GM12878 (cell line): ENCODE results near the gene PLA2G4E. TPM values are rescaled to one million over a fixed set of nuclear protein-coding genes. Genes with fewer than 3 reads are reported as not detected.

Experiments
- ATF7 ChIP-seq: fragments of 450-650 bp; IDR thresholded peaks from 2 replicates; pipeline ENCODE4 v1.6.1; 2016; ENCODE audit warnings: low read depth, mild to moderate bottlenecking
- CBFB ChIP-seq: IDR thresholded peaks from 2 replicates; pipeline ENCODE4 v1.6.1; 2016; ENCODE audit warnings: antibody characterized with exemption, low read depth
- CREM ChIP-seq: IDR thresholded peaks from 2 replicates; pipeline ENCODE4 v1.6.1; 2014; ENCODE audit warnings: antibody characterized with exemption, low read depth
- GATAD2B ChIP-seq: fragments of 450-650 bp; conservative IDR thresholded peaks from 2 replicates; pipeline ENCODE4 v1.6.1; 2017; ENCODE audit warnings: low read depth, mild to moderate bottlenecking, moderate library complexity
- KDM1A ChIP-seq: fragments of 200-600 bp; sonication (generic); IDR thresholded peaks from 2 replicates; pipeline ENCODE4 v1.6.1; 2016; ENCODE audit warnings: borderline replicate concordance
- MTA3 ChIP-seq: IDR thresholded peaks from 2 replicates; pipeline ENCODE4 v1.6.1; 2012; ENCODE audit warnings: low read length, inconsistent platforms, borderline replicate concordance
- MXI1 ChIP-seq: fragments of 150-350 bp; IDR thresholded peaks from 2 replicates; pipeline ENCODE4 v1.6.1; 2011; ENCODE audit warnings: low read depth, mild to moderate bottlenecking, inconsistent platforms, low read length, improper control_type of control experiment
- ZBED1 ChIP-seq: IDR thresholded peaks from 2 replicates; pipeline ENCODE4 v1.6.1; 2016; ENCODE audit warnings: borderline replicate concordance
- ZNF622 ChIP-seq: fragments of 450-650 bp; IDR thresholded peaks from 2 replicates; pipeline ENCODE4 v1.6.1; 2017; ENCODE audit warnings: mild to moderate bottlenecking, inconsistent platforms
- polyA plus RNA-seq, 11 experiments: library from polyadenylated mRNA; depleted of rRNA in 4 of 11; unstranded in 6 of 11; stranded (reverse) in 5 of 11; fragments of >200 nt; fragmentation: Nextera tagmentation in 4 of 11; fragmentation: Illumina TruSeq in 1 of 11; extraction: Ambion mirVana in 4 of 11; extraction: Trizol in 1 of 11; gene quantifications; 1 replicate in 1 of 11; 2 replicates in 10 of 11; pipeline versions ENCODE4 v1.2.1 to v1.2.3, GENCODE V29; 2011 to 2016; ENCODE audit warnings: inconsistent platforms in 2 of 11, missing spikeins in 2 of 11, low read depth in 1 of 11
- total RNA-seq, 4 experiments: library from RNA; depleted of rRNA in 3 of 4; stranded (reverse); fragments of >200 nt in 3 of 4; fragmentation: Illumina TruSeq in 1 of 4; extraction: Trizol in 1 of 4; gene quantifications; 2 replicates each; pipeline versions ENCODE4 v1.2.1 to v1.2.3, GENCODE V29; 2013 to 2021
- TF ChIP-seq, protein P1 (sequence below): fragments of 150-350 bp; IDR thresholded peaks from 2 replicates; pipeline ENCODE4 v1.6.1; 2016; ENCODE audit warnings: low read depth, low read length
- TF ChIP-seq, protein P2 (sequence below): fragments of 450-650 bp; formaldehyde crosslinking; IDR thresholded peaks from 2 replicates; pipeline ENCODE4 v1.4.0; 2022; ENCODE audit warnings: mild to moderate bottlenecking, moderate library complexity
- TF ChIP-seq, protein P3 (sequence below): IDR thresholded peaks from 2 replicates; pipeline ENCODE4 v1.6.1; 2012; ENCODE audit warnings: improper control_type of control experiment, low read depth, low read length; ENCODE audit not compliant: insufficient replicate concordance
- TF ChIP-seq, protein P4 (sequence below), 3 experiments: IDR thresholded peaks in 2 of 3; conservative IDR thresholded peaks in 1 of 3; 2 replicates each; pipeline ENCODE4 v1.5.1; 2011; ENCODE audit warnings: low read depth in 3 of 3, low read length in 3 of 3, mild to moderate bottlenecking in 3 of 3, control low read depth in 2 of 3, moderate library complexity in 2 of 3, inconsistent platforms in 1 of 3, mixed read lengths in 1 of 3; ENCODE audit not compliant: control insufficient read depth in 2 of 3, insufficient read depth in 1 of 3; ENCODE audit errors: extremely low read depth in 1 of 3

PLA2G4E gene
- total and polyA plus RNA-seq, 10 of the 15 experiments (the other 5 are each of a cell fraction or from before 2014, with no cell fraction given): 0.05 to 0.32 (median 0.06) TPM; not detected in 5

DNA sequence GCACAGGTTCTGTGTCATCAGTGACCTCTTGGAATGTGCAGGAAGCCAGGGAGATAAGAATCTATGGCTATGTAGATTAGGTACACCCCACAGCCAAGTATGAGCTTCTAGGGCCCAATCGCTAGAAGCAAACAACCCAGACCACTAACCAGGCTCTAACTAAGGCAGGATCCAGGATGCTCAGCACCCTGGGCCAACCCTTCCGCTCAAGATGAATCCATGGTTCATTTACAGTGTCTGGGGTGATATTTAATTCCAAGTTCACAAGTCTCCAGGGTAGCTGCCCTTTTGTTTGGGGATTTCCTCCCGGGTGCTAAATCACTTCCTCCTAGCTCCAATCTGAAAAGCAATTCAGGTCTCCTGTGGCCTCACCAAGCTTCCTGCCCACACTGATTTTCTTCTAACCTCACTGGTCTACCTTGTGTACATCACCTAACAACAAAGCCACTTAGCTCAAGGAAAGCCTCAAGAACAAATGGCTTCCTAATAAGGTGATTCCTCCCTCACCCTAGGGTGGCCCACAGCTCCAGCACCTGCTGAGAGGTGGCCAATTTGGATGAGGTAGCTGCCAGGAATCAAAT lies 50.9 kb downstream of the PLA2G4E start (continued):
- TF ChIP-seq, protein P1, sequence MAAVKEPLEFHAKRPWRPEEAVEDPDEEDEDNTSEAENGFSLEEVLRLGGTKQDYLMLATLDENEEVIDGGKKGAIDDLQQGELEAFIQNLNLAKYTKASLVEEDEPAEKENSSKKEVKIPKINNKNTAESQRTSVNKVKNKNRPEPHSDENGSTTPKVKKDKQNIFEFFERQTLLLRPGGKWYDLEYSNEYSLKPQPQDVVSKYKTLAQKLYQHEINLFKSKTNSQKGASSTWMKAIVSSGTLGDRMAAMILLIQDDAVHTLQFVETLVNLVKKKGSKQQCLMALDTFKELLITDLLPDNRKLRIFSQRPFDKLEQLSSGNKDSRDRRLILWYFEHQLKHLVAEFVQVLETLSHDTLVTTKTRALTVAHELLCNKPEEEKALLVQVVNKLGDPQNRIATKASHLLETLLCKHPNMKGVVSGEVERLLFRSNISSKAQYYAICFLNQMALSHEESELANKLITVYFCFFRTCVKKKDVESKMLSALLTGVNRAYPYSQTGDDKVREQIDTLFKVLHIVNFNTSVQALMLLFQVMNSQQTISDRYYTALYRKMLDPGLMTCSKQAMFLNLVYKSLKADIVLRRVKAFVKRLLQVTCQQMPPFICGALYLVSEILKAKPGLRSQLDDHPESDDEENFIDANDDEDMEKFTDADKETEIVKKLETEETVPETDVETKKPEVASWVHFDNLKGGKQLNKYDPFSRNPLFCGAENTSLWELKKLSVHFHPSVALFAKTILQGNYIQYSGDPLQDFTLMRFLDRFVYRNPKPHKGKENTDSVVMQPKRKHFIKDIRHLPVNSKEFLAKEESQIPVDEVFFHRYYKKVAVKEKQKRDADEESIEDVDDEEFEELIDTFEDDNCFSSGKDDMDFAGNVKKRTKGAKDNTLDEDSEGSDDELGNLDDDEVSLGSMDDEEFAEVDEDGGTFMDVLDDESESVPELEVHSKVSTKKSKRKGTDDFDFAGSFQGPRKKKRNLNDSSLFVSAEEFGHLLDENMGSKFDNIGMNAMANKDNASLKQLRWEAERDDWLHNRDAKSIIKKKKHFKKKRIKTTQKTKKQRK: no peak
- TF ChIP-seq ZNF622 (no peak), CREM (0 out of 2 replicates have a peak, but pooled peaks have one; percentile 38), MXI1 (peak; percentile 85), ZBED1 (no peak), MTA3 (no peak; the same call in 1 of the 2 replicates), CBFB (peak; percentile 43; the same call in 1 of the 2 replicates), KDM1A (no peak), ATF7 (peak; percentile 54; the same call in 1 of the 2 replicates), GATAD2B (no peak)
- TF ChIP-seq, protein P2, sequence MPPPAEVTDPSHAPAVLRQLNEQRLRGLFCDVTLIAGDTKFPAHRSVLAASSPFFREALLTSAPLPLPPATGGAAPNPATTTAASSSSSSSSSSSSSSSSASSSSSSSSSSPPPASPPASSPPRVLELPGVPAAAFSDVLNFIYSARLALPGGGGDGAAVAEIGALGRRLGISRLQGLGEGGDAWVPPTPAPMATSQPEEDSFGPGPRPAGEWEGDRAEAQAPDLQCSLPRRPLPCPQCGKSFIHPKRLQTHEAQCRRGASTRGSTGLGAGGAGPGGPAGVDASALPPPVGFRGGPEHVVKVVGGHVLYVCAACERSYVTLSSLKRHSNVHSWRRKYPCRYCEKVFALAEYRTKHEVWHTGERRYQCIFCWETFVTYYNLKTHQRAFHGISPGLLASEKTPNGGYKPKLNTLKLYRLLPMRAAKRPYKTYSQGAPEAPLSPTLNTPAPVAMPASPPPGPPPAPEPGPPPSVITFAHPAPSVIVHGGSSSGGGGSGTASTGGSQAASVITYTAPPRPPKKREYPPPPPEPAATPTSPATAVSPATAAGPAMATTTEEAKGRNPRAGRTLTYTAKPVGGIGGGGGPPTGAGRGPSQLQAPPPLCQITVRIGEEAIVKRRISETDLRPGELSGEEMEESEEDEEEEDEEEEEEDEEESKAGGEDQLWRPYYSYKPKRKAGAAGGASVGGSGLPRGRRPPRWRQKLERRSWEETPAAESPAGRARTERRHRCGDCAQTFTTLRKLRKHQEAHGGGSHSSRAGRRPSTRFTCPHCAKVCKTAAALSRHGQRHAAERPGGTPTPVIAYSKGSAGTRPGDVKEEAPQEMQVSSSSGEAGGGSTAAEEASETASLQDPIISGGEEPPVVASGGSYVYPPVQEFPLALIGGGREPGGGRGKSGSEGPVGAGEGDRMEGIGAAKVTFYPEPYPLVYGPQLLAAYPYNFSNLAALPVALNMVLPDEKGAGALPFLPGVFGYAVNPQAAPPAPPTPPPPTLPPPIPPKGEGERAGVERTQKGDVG (CRISPR knock-in tag): no peak
- TF ChIP-seq, protein P3, sequence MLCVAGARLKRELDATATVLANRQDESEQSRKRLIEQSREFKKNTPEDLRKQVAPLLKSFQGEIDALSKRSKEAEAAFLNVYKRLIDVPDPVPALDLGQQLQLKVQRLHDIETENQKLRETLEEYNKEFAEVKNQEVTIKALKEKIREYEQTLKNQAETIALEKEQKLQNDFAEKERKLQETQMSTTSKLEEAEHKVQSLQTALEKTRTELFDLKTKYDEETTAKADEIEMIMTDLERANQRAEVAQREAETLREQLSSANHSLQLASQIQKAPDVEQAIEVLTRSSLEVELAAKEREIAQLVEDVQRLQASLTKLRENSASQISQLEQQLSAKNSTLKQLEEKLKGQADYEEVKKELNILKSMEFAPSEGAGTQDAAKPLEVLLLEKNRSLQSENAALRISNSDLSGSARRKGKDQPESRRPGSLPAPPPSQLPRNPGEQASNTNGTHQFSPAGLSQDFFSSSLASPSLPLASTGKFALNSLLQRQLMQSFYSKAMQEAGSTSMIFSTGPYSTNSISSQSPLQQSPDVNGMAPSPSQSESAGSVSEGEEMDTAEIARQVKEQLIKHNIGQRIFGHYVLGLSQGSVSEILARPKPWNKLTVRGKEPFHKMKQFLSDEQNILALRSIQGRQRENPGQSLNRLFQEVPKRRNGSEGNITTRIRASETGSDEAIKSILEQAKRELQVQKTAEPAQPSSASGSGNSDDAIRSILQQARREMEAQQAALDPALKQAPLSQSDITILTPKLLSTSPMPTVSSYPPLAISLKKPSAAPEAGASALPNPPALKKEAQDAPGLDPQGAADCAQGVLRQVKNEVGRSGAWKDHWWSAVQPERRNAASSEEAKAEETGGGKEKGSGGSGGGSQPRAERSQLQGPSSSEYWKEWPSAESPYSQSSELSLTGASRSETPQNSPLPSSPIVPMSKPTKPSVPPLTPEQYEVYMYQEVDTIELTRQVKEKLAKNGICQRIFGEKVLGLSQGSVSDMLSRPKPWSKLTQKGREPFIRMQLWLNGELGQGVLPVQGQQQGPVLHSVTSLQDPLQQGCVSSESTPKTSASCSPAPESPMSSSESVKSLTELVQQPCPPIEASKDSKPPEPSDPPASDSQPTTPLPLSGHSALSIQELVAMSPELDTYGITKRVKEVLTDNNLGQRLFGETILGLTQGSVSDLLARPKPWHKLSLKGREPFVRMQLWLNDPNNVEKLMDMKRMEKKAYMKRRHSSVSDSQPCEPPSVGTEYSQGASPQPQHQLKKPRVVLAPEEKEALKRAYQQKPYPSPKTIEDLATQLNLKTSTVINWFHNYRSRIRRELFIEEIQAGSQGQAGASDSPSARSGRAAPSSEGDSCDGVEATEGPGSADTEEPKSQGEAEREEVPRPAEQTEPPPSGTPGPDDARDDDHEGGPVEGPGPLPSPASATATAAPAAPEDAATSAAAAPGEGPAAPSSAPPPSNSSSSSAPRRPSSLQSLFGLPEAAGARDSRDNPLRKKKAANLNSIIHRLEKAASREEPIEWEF: no peak
- TF ChIP-seq, protein P4, sequence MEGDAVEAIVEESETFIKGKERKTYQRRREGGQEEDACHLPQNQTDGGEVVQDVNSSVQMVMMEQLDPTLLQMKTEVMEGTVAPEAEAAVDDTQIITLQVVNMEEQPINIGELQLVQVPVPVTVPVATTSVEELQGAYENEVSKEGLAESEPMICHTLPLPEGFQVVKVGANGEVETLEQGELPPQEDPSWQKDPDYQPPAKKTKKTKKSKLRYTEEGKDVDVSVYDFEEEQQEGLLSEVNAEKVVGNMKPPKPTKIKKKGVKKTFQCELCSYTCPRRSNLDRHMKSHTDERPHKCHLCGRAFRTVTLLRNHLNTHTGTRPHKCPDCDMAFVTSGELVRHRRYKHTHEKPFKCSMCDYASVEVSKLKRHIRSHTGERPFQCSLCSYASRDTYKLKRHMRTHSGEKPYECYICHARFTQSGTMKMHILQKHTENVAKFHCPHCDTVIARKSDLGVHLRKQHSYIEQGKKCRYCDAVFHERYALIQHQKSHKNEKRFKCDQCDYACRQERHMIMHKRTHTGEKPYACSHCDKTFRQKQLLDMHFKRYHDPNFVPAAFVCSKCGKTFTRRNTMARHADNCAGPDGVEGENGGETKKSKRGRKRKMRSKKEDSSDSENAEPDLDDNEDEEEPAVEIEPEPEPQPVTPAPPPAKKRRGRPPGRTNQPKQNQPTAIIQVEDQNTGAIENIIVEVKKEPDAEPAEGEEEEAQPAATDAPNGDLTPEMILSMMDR (IDR thresholded peaks at IDR 0.05 in 2 of 3, conservative IDR thresholded peaks at IDR 0.05 in 1 of 3; ENCODE audit: control insufficient read depth in 2 of 3, extremely low read depth in 1 of 3, insufficient read depth in 1 of 3, low read depth in 3 of 3, low read length in 3 of 3): no peak
